ENCODE data around the gene NINL. TPM values are rescaled to one million over a fixed set of nuclear protein-coding genes. Genes with fewer than 3 reads are reported as not detected.

The NINL gene
- 9.4 to 18.1 TPM (median 14.2 TPM) in 5 replicates for total RNA-seq (2022; extraction: Qiagen RNA extraction)

GRCh38 chr20:25584905-25585704 lies at the start of gene NINL:
Gene NINL (minus strand): TSS chr20:25585531. CDS start chr20:25526587, 58,944 bp downstream.

GRCh38 chr20:25623736-25624499 lies 38.6 kb upstream of the NINL start, which contains the start of gene NANP:
Gene NANP (minus strand): TSS chr20:25624014. CDS start chr20:25623948, 66 bp downstream.

GRCh38 chr20:25407311-25408169 lies 177.8 kb downstream of the NINL start, which contains the start of gene GINS1:
Gene GINS1 (plus strand): TSS chr20:25407673. CDS start chr20:25407821, 148 bp downstream.

Other genes with a start within 250 kb of the NINL start
- gene ABHD12, start 194.7 kb downstream of the NINL start, total RNA-seq (2022; extraction: Qiagen RNA extraction): 83.3 to 114 TPM (median 109 TPM) in 5 replicates
- gene GINS1, start 177.9 kb downstream of the NINL start, total RNA-seq (2022; extraction: Qiagen RNA extraction): 27.5 to 33.7 TPM (median 32.5 TPM) in 5 replicates
- gene NANP, start 38.5 kb upstream of the NINL start, total RNA-seq (2022; extraction: Qiagen RNA extraction): 7.2 to 8.0 TPM (median 7.8 TPM) in 5 replicates
- gene ZNF337, start 111.3 kb upstream of the NINL start, total RNA-seq (2022; extraction: Qiagen RNA extraction): 16.3 to 22.7 TPM (median 18.2 TPM) in 5 replicates